HepG2 (cell line): ENCODE results near the gene IL1A. TPM values are rescaled to one million over a fixed set of nuclear protein-coding genes. Genes with fewer than 3 reads are reported as not detected.

ENCODE experiments used
- ATAC-seq: fragments of 200-7000 bp; cut with Tn5 transposase; 3 replicates; pipeline ENCODE4 v1.9.1; 2020; ENCODE audit warnings: mild to moderate bottlenecking, moderate library complexity
- BruUV-seq: library from RNA; stranded (reverse); fragments of 400-500 nt; replicated peaks from 2 replicates; lab custom pipeline; 2021; lab: Mats Ljungman, UMichigan
- CTCF ChIA-PET: fragments of 300-600 bp; formaldehyde crosslinking; extraction: SDS; loops from one replicate; lab custom pipeline; 2021; ENCODE audit warnings: low total read pairs, inconsistent platforms, low intra/inter-chr PET ratio; lab: Yijun Ruan, JAX
- POLR2A ChIA-PET: fragments of 350-600 bp; sonication (Branson Sonifier 250); formaldehyde crosslinking; loops from one replicate; lab custom pipeline; 2020; ENCODE audit warnings: antibody characterized with exemption, inconsistent platforms; lab: Yijun Ruan, JAX
- DNase-seq: peaks from one replicate; pipeline ENCODE4 v3.0.0-alpha.2; 2015; ENCODE audit warnings: low spot score
- FAIRE-seq: peaks from 3 replicates; lab custom pipeline; 2011; peaks lifted over from hg19 to GRCh38; lab: Jason Lieb, UNC
- H2AFZ ChIP-seq: one replicate; pipeline ENCODE4 v1.6.1; 2011; ENCODE audit warnings: low read length, inconsistent platforms
- H3K27ac ChIP-seq: fragments of 300-600 bp; 3 replicates; pipeline ENCODE4 v1.8.0; 2011; ENCODE audit warnings: mixed run types, mild to moderate bottlenecking, mixed read lengths, low read length, inconsistent platforms; ENCODE audit not compliant: insufficient read depth; ENCODE audit errors: extremely low read length
- H3K27me3 ChIP-seq, 2 experiments: fragments of 200-600 bp in 1 of 2; 2 replicates in 1 of 2; 3 replicates in 1 of 2; pipeline versions ENCODE4 v1.6.0 to v1.8.0; 2011; ENCODE audit warnings: low read length in 2 of 2, mild to moderate bottlenecking in 2 of 2, moderate library complexity in 2 of 2, inconsistent platforms in 1 of 2; ENCODE audit not compliant: insufficient read depth in 2 of 2, control insufficient read depth in 1 of 2
- H3K36me3 ChIP-seq, 2 experiments: fragments of 200-600 bp in 1 of 2; replicated peaks in 1 of 2; 2 replicates in 1 of 2; 3 replicates in 1 of 2; pipeline versions ENCODE4 v1.5.1 to v1.8.0; 2011; ENCODE audit warnings: low read length in 2 of 2, inconsistent platforms in 1 of 2; ENCODE audit not compliant: insufficient read depth in 2 of 2, control insufficient read depth in 1 of 2
- H3K4me1 ChIP-seq: 2 replicates; pipeline ENCODE4 v1.5.1; 2012; ENCODE audit warnings: low read length, inconsistent platforms; ENCODE audit not compliant: insufficient read depth
- H3K4me2 ChIP-seq: 2 replicates; pipeline ENCODE4 v1.6.0; 2011; ENCODE audit warnings: low read depth, low read length, inconsistent platforms
- H3K4me3 ChIP-seq, 3 experiments: fragments of 200-600 bp in 1 of 3; sonication (generic), shearing (Covaris generic) in 1 of 3; replicated peaks in 1 of 3; 2 replicates each; pipeline ENCODE4 v1.5.1; 2011 to 2016; ENCODE audit warnings: low read length in 3 of 3, inconsistent platforms in 2 of 3, low read depth in 2 of 3, mild to moderate bottlenecking in 2 of 3, control low read depth in 1 of 3, mixed read lengths in 1 of 3; ENCODE audit not compliant: insufficient read depth in 1 of 3
- H3K79me2 ChIP-seq: one replicate; pipeline ENCODE4 v1.6.1; 2011; ENCODE audit warnings: low read length, inconsistent platforms; ENCODE audit not compliant: insufficient read depth
- H3K9ac ChIP-seq: 2 replicates; pipeline ENCODE4 v1.6.0; 2011; ENCODE audit warnings: mild to moderate bottlenecking, low read depth, low read length, inconsistent platforms; ENCODE audit not compliant: insufficient read depth
- H3K9me3 ChIP-seq: 2 replicates; pipeline ENCODE4 v1.5.1; 2012; ENCODE audit warnings: mild to moderate bottlenecking, low read length
- H4K20me1 ChIP-seq: 2 replicates; pipeline ENCODE4 v1.6.0; 2011; ENCODE audit warnings: inconsistent platforms, mild to moderate bottlenecking, low read length, moderate library complexity; ENCODE audit not compliant: insufficient read depth
- EED ChIP-seq: sonication (generic); formaldehyde crosslinking; IDR thresholded peaks from 2 replicates; pipeline ENCODE4 v1.5.0; 2020; ENCODE audit warnings: mild to moderate bottlenecking, missing genetic modification reagents
- ELF4 ChIP-seq: sonication (generic); formaldehyde crosslinking; IDR thresholded peaks from 2 replicates; pipeline ENCODE4 v1.5.0; 2020; ENCODE audit warnings: missing genetic modification reagents, mild to moderate bottlenecking, moderate library complexity, borderline replicate concordance
- GTF2F1 ChIP-seq: fragments of 150-350 bp; IDR thresholded peaks from 2 replicates; pipeline ENCODE4 v1.6.1; 2014; ENCODE audit warnings: low read length
- KDM6A ChIP-seq: IDR thresholded peaks from 2 replicates; pipeline ENCODE4 v1.6.1; 2016; ENCODE audit warnings: low read depth
- MTA1 ChIP-seq: sonication (generic); formaldehyde crosslinking; IDR thresholded peaks from 2 replicates; pipeline ENCODE4 v1.4.0; 2020; ENCODE audit warnings: missing genetic modification reagents, mild to moderate bottlenecking, borderline replicate concordance
- MXD4 ChIP-seq: IDR thresholded peaks from 2 replicates; pipeline ENCODE4 v1.6.1; 2016; ENCODE audit warnings: mild to moderate bottlenecking, missing biosample characterization, missing genetic modification reagents
- MXI1 ChIP-seq: IDR thresholded peaks from 3 replicates; pipeline ENCODE4 v1.6.1; 2012; ENCODE audit warnings: low read depth, low read length, inconsistent platforms, borderline replicate concordance
- RAD51 ChIP-seq: fragments of 450-650 bp; IDR thresholded peaks from 2 replicates; pipeline ENCODE4 v1.6.1; 2016; ENCODE audit warnings: borderline replicate concordance
- RNF219 ChIP-seq: sonication (generic); formaldehyde crosslinking; IDR thresholded peaks from 2 replicates; pipeline ENCODE4 v1.5.0; 2020; ENCODE audit warnings: mild to moderate bottlenecking, missing genetic modification reagents
- SALL1 ChIP-seq: sonication (generic); formaldehyde crosslinking; IDR thresholded peaks from 2 replicates; pipeline ENCODE4 v1.8.0; 2022; ENCODE audit warnings: mild to moderate bottlenecking, missing genetic modification reagents
- ZNF264 ChIP-seq: sonication (generic); formaldehyde crosslinking; IDR thresholded peaks from 2 replicates; pipeline ENCODE4 v1.4.0; 2020; ENCODE audit warnings: missing genetic modification reagents
- ZNF670 ChIP-seq: sonication (generic); formaldehyde crosslinking; IDR thresholded peaks from 2 replicates; pipeline ENCODE4 v1.8.0; 2022; ENCODE audit warnings: mild to moderate bottlenecking, missing genetic modification reagents, borderline replicate concordance
- ZSCAN21 ChIP-seq: sonication (generic); formaldehyde crosslinking; IDR thresholded peaks from 2 replicates; pipeline ENCODE4 v1.8.0; 2022; ENCODE audit warnings: mild to moderate bottlenecking, missing genetic modification reagents, moderate library complexity, borderline replicate concordance
- WGBS: methylation state at CpG from one replicate; pipeline ENCODE4 v1.1.6; 2017; ENCODE audit warnings: low lambda C conversion rate; 5-methylcytosine and 5-hydroxymethylcytosine counted together
- in situ Hi-C: cut with HindIII; loops from 2 replicates; pipeline ENCODE4 v1.10.0; 2017; ENCODE audit warnings: low pct_unique_long_range_greater_than_20kb; ENCODE audit not compliant: extremely low pct_ligation_motif_present
- intact Hi-C: fragments of 100-400 bp; cut with micrococcal nuclease; formaldehyde crosslinking; loops from one replicate; pipeline ENCODE4 v1.10.0; 2022; ENCODE audit not compliant: unreplicated experiment
- polyA plus RNA-seq, 8 experiments: library from polyadenylated mRNA; depleted of rRNA in 3 of 8; stranded (reverse) in 7 of 8; unstranded in 1 of 8; fragments of >200 nt; fragmentation: Illumina TruSeq in 4 of 8; extraction: Trizol in 4 of 8; gene quantifications; 2 replicates each; pipeline versions ENCODE4 v1.2.1 to v1.2.3, GENCODE V29; 2011 to 2016; ENCODE audit warnings: low read depth in 4 of 8, missing spikeins in 1 of 8, mixed read lengths in 1 of 8; ENCODE audit not compliant: insufficient read depth in 1 of 8
- total RNA-seq, 5 experiments: library from RNA; depleted of rRNA; stranded (reverse); fragments of >200 nt; fragmentation: Illumina TruSeq; extraction: Trizol; gene quantifications; 2 replicates each; pipeline ENCODE4 v1.2.3, GENCODE V29; 2016; ENCODE audit warnings: low read depth in 1 of 5
- TF ChIP-seq, protein P1 (sequence below): sonication (generic); formaldehyde crosslinking; IDR thresholded peaks from 2 replicates; pipeline ENCODE4 v1.4.0; 2020; ENCODE audit warnings: missing genetic modification reagents, mild to moderate bottlenecking, borderline replicate concordance
- TF ChIP-seq, protein P2 (sequence below): sonication (generic); formaldehyde crosslinking; IDR thresholded peaks from 2 replicates; pipeline ENCODE4 v1.8.1; 2023; ENCODE audit warnings: mild to moderate bottlenecking, missing genetic modification reagents, borderline replicate concordance

The IL1A gene
- total and polyA plus RNA-seq, 2 of the 13 experiments (the other 11 are each of a cell fraction or from before 2014, with no cell fraction given): not detected

DNA sequence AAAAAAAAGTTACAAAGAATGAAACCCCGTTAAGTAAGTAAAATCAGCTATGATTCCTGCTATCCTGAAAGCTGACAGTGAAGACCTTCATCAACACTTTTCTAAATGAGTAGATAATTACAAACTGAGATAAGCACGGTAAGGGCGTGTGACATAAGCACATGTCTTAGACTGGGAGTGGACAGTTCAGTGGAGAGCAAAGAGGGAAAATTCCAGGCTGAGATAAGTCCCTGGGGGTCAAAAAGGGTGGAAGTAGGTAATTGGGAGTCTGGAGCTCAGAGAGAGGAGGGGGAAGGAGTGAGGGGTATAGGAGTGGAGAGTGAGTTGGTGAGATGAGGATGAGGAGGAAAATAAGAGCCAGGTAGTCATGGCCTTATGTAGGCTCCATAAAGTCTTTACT lies 4.4 kb upstream of the IL1A start:
- in situ Hi-C loops: no loop called here
- H4K20me1 ChIP-seq: no peaks in the 10 kb centered on the region
- intact Hi-C loops: no loop called here
- CTCF ChIA-PET: no interaction called here
- H2AFZ ChIP-seq: no peak overlapping the region
- WGBS: 93% methylated on average over 3 of the region's 3 CpGs
- H3K9ac ChIP-seq: no peak overlapping the region
- H3K27ac ChIP-seq: no peak overlapping the region
- BruUV-seq: no TSS peak
- no peak for TF ChIP-seq SALL1 (CRISPR knock-in tag)
- no peak for TF ChIP-seq ZSCAN21 (CRISPR knock-in tag)
- no peak for TF ChIP-seq ZNF264 (CRISPR knock-in tag)
- TF ChIP-seq EED (CRISPR knock-in tag): no peak
- TF ChIP-seq RAD51: no peak
- no peak for TF ChIP-seq MTA1
- TF ChIP-seq, protein P1, sequence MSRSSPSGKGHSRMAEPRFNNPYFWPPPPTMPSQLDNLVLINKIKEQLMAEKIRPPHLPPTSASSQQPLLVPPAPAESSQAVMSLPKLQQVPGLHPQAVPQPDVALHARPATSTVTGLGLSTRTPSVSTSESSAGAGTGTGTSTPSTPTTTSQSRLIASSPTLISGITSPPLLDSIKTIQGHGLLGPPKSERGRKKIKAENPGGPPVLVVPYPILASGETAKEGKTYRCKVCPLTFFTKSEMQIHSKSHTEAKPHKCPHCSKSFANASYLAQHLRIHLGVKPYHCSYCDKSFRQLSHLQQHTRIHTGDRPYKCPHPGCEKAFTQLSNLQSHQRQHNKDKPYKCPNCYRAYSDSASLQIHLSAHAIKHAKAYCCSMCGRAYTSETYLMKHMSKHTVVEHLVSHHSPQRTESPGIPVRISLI (CRISPR knock-in tag): no peak
- TF ChIP-seq MXI1: no peak
- TF ChIP-seq, protein P2, sequence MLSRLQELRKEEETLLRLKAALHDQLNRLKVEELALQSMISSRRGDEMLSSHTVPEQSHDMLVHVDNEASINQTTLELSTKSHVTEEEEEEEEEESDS (CRISPR knock-in tag): no peak
- no peak for TF ChIP-seq ELF4 (CRISPR knock-in tag)
- no peak for TF ChIP-seq GTF2F1
- TF ChIP-seq RNF219 (CRISPR knock-in tag): no peak
- TF ChIP-seq MXD4: no peak
- TF ChIP-seq KDM6A (CRISPR knock-in tag): no peak
- no peak for TF ChIP-seq ZNF670 (CRISPR knock-in tag)
- FAIRE-seq: no peak
- H3K4me1 ChIP-seq: peaks cover 31% of the 10 kb centered on the region
- H3K9me3 ChIP-seq: no peaks in the 10 kb centered on the region
- no peak overlapping the region for H3K4me2 ChIP-seq
- no peak overlapping the region for H3K4me3 ChIP-seq
- no peak for DNase-seq
- H3K79me2 ChIP-seq: no peaks in the 10 kb centered on the region
- POLR2A ChIA-PET: no interaction called here
- H3K27me3 ChIP-seq: no peaks in the 10 kb centered on the region
- no peaks in the 10 kb centered on the region for H3K36me3 ChIP-seq
- ATAC-seq: no peak
